Central memory CD8-positive, alpha-beta T cell (primary cell): Measurements from ENCODE around the gene PAK4.

ENCODE experiments used
- ATAC-seq: fragments of 150-1000 bp; cut with Tn5 transposase; replicated peaks from 2 replicates; pipeline ENCODE4 v1.10.0; 2022; ENCODE audit warnings: mild to moderate bottlenecking, moderate FRiP score, moderate number of reproducible peaks; ENCODE audit not compliant: poor library complexity, severe bottlenecking; ENCODE audit errors: extremely low read depth
- DNase-seq, 2 donors: peaks; one replicate each; pipeline ENCODE4 v3.0.0; 2021; ENCODE audit warnings: low spot score in 2 of 2
- H3K27ac Mint-ChIP-seq: one replicate; pipeline ENCODE4 v1.8.0; 2022; ENCODE audit warnings: low read depth, mild to moderate bottlenecking, moderate library complexity, mixed read lengths
- H3K27me3 Mint-ChIP-seq: one replicate; pipeline ENCODE4 v1.8.0; 2022; ENCODE audit warnings: mixed read lengths
- H3K36me3 Mint-ChIP-seq: one replicate; pipeline ENCODE4 v1.8.0; 2022; ENCODE audit warnings: mild to moderate bottlenecking, moderate library complexity, mixed read lengths; ENCODE audit not compliant: insufficient read depth
- H3K4me1 Mint-ChIP-seq: one replicate; pipeline ENCODE4 v1.8.0; 2022; ENCODE audit warnings: mixed read lengths
- H3K4me3 Mint-ChIP-seq: one replicate; pipeline ENCODE4 v1.8.0; 2022; ENCODE audit warnings: mild to moderate bottlenecking, moderate library complexity, mixed read lengths
- H3K9me3 Mint-ChIP-seq: one replicate; pipeline ENCODE4 v1.8.0; 2022; ENCODE audit warnings: mixed read lengths

PAK4 gene

GRCh38 chr19:39126312-39127187 lies 964 bp downstream of the PAK4 start:
- peaks cover 22% of the 10 kb centered on the region for H3K36me3 Mint-ChIP-seq
- H3K27ac Mint-ChIP-seq = peak overlapping the region; percentile 94
- no peaks in the 10 kb centered on the region for H3K27me3 Mint-ChIP-seq
- DNase-seq (no peak), ATAC-seq (no peak)
- H3K4me1 Mint-ChIP-seq = peaks cover 58% of the 10 kb centered on the region
- H3K4me3 Mint-ChIP-seq = peak overlapping the region; percentile 89
- H3K9me3 Mint-ChIP-seq = no peaks in the 10 kb centered on the region

- ATAC-seq (no peak), DNase-seq (no peak)
- Mint-ChIP-seq H3K4me3 (no peak overlapping the region), H3K27ac (no peak overlapping the region), H3K27me3 (no peaks in the 10 kb centered on the region), H3K9me3 (no peaks in the 10 kb centered on the region), H3K4me1 (peaks cover 72% of the 10 kb centered on the region), H3K36me3 (peaks cover 22% of the 10 kb centered on the region)
These were observed 2.4 kb downstream of the PAK4 start for GRCh38 chr19:39127812-39128515.

- Mint-ChIP-seq H3K27me3 (no peaks in the 10 kb centered on the region), H3K27ac (no peak overlapping the region), H3K36me3 (peaks cover 22% of the 10 kb centered on the region), H3K9me3 (no peaks in the 10 kb centered on the region), H3K4me3 (no peak overlapping the region), H3K4me1 (peaks cover 73% of the 10 kb centered on the region)
- ATAC-seq (no peak), DNase-seq (no peak)
These were observed 3.0 kb downstream of the PAK4 start for GRCh38 chr19:39128516-39129079.

- Mint-ChIP-seq H3K9me3 (no peaks in the 10 kb centered on the region), H3K4me3 (no peak overlapping the region), H3K27me3 (no peaks in the 10 kb centered on the region), H3K36me3 (peaks cover 20% of the 10 kb centered on the region), H3K27ac (no peak overlapping the region), H3K4me1 (peaks cover 73% of the 10 kb centered on the region)
- DNase-seq = no peak
- no peak for ATAC-seq
These were observed 3.5 kb downstream of the PAK4 start for GRCh38 chr19:39129116-39129515.

- peaks cover 66% of the 10 kb centered on the region for H3K4me1 Mint-ChIP-seq
- no peak for DNase-seq
- ATAC-seq = no peak
- H3K9me3 Mint-ChIP-seq = no peaks in the 10 kb centered on the region
- H3K36me3 Mint-ChIP-seq = peaks cover 16% of the 10 kb centered on the region
- H3K27me3 Mint-ChIP-seq = no peaks in the 10 kb centered on the region
- H3K4me3 Mint-ChIP-seq = no peak overlapping the region
- H3K27ac Mint-ChIP-seq = peak overlapping the region; percentile 73
These were observed 5.0 kb downstream of the PAK4 start for GRCh38 chr19:39130337-39131254.

GRCh38 chr19:39131255-39131755 lies 5.7 kb downstream of the PAK4 start:
- Mint-ChIP-seq H3K4me3 (no peak overlapping the region), H3K27ac (peak overlapping the region; percentile 17), H3K27me3 (no peaks in the 10 kb centered on the region), H3K9me3 (no peaks in the 10 kb centered on the region), H3K36me3 (peaks cover 12% of the 10 kb centered on the region), H3K4me1 (peaks cover 65% of the 10 kb centered on the region)
- ATAC-seq = no peak
- no peak for DNase-seq

GRCh38 chr19:39132344-39132969 lies 6.9 kb downstream of the PAK4 start:
- Mint-ChIP-seq H3K27me3 (no peaks in the 10 kb centered on the region), H3K4me3 (peak overlapping the region; percentile 45), H3K36me3 (peaks cover 5% of the 10 kb centered on the region), H3K4me1 (peaks cover 62% of the 10 kb centered on the region), H3K9me3 (no peaks in the 10 kb centered on the region), H3K27ac (peak overlapping the region; percentile 17)
- ATAC-seq (peak; percentile 61), DNase-seq (peak in 1 of 2 donors; percentile 18)

- no peak for DNase-seq
- Mint-ChIP-seq H3K4me3 (no peak overlapping the region), H3K36me3 (peaks cover 3% of the 10 kb centered on the region), H3K9me3 (no peaks in the 10 kb centered on the region), H3K27me3 (no peaks in the 10 kb centered on the region), H3K4me1 (peaks cover 56% of the 10 kb centered on the region), H3K27ac (no peak overlapping the region)
- no peak for ATAC-seq
These were observed 8.1 kb downstream of the PAK4 start for GRCh38 chr19:39133431-39134270.

- peaks cover 44% of the 10 kb centered on the region for H3K4me1 Mint-ChIP-seq
- H3K27ac Mint-ChIP-seq = no peak overlapping the region
- H3K27me3 Mint-ChIP-seq = no peaks in the 10 kb centered on the region
- DNase-seq (no peak), ATAC-seq (no peak)
- no peak overlapping the region for H3K4me3 Mint-ChIP-seq
- peaks cover 3% of the 10 kb centered on the region for H3K36me3 Mint-ChIP-seq
- H3K9me3 Mint-ChIP-seq = no peaks in the 10 kb centered on the region
These were observed 10.1 kb downstream of the PAK4 start for GRCh38 chr19:39135701-39136100.

GRCh38 chr19:39136225-39136940 lies 10.8 kb downstream of the PAK4 start:
- H3K4me3 Mint-ChIP-seq = no peak overlapping the region
- no peak for ATAC-seq

More at GRCh38 chr19:39136225-39136940, 10.8 kb downstream of the PAK4 start:
- Mint-ChIP-seq H3K27ac (peak overlapping the region; percentile 46), H3K4me1 (peaks cover 42% of the 10 kb centered on the region), H3K36me3 (peaks cover 3% of the 10 kb centered on the region), H3K27me3 (no peaks in the 10 kb centered on the region), H3K9me3 (no peaks in the 10 kb centered on the region)
- DNase-seq = no peak
